Measurements from ENCODE around the gene VTI1A.

VTI1A gene

GRCh38 chr10:112732277-112732921 is 285.4 kb downstream of the VTI1A start:
- H3K4me1 ChIP-seq (ENCODE audit: control insufficient read depth, insufficient read depth, low read length, poor library complexity, severe bottlenecking), result peaks cover 3% of the 10 kb centered on the region
- no peak overlapping the region for H3K4me3 ChIP-seq (ENCODE audit: extremely low read depth, insufficient read depth, low read length, poor library complexity, severe bottlenecking)
- H3K27ac ChIP-seq (ENCODE audit: low read depth, low read length, severe bottlenecking), result no peak overlapping the region
- WGBS, 2 experiments (ENCODE audit: insufficient coverage in 2 of 2), result 30 to 47% methylated on average over 2 to 3 of the region's 3 CpGs
- H3K36me3 ChIP-seq (ENCODE audit: control insufficient read depth, insufficient read depth, low read length), result no peaks in the 10 kb centered on the region
- no peaks in the 10 kb centered on the region for H3K9me3 ChIP-seq (ENCODE audit: control insufficient read depth, low read length)

DNA sequence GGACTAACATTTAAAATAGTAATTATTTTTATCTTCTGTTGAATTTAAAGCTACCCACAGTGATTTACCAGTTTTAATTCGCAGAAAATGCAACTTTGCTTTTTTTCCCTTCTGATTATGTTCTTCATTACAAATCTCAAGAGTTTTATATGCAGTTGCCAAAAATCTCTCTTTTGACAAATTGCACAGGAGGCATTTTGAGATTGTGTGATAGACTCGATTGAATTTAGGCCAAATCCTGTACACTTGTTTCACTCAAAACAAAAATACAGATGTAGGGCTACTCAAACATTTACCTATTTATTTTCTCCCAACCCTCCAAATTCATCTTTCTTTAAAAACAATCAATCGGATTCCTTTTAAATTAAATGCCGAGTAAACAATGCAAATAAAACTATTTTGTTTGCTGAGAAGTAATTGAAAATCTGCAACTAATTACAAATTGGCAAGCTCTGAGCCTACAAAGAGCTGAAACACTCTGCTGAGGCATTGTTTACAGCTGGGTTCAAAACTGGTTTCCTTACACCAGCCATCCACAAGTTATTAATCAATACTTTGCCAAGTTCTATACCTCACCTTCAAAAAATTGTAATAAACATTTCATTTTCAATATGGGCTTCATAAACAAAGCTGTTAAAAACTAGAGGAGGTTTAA is 288.2 kb downstream of the VTI1A start:
- 92% methylated on average over 2 of the region's 4 CpGs; no CpG with 5 or more reads in 1 of the 2 experiments for WGBS, 2 experiments (ENCODE audit: insufficient coverage in 2 of 2)

GRCh38 chr10:112738606-112739591 is 291.9 kb downstream of the VTI1A start:
- Histone ChIP-seq H3K4me3 (ENCODE audit: extremely low read depth, insufficient read depth, low read length, poor library complexity, severe bottlenecking) (no peak overlapping the region), H3K36me3 (ENCODE audit: control insufficient read depth, insufficient read depth, low read length) (no peaks in the 10 kb centered on the region), H3K9me3 (ENCODE audit: control insufficient read depth, low read length) (no peaks in the 10 kb centered on the region), H3K27ac (ENCODE audit: low read depth, low read length, severe bottlenecking) (no peak overlapping the region), H3K4me1 (ENCODE audit: control insufficient read depth, insufficient read depth, low read length, poor library complexity, severe bottlenecking) (no peaks in the 10 kb centered on the region)
- WGBS, 2 experiments (ENCODE audit: insufficient coverage in 2 of 2), result 88 to 94% methylated on average over 9 of the region's 11 CpGs

More for the DNA sequence above, 288.2 kb downstream of the VTI1A start:
- H3K4me1 ChIP-seq (ENCODE audit: control insufficient read depth, insufficient read depth, low read length, poor library complexity, severe bottlenecking), result peaks cover 3% of the 10 kb centered on the region
- H3K9me3 ChIP-seq (ENCODE audit: control insufficient read depth, low read length), result no peaks in the 10 kb centered on the region
- no peaks in the 10 kb centered on the region for H3K36me3 ChIP-seq (ENCODE audit: control insufficient read depth, insufficient read depth, low read length)
- H3K4me3 ChIP-seq (ENCODE audit: extremely low read depth, insufficient read depth, low read length, poor library complexity, severe bottlenecking), result no peak overlapping the region
- H3K27ac ChIP-seq (ENCODE audit: low read depth, low read length, severe bottlenecking), result no peak overlapping the region

DNA sequence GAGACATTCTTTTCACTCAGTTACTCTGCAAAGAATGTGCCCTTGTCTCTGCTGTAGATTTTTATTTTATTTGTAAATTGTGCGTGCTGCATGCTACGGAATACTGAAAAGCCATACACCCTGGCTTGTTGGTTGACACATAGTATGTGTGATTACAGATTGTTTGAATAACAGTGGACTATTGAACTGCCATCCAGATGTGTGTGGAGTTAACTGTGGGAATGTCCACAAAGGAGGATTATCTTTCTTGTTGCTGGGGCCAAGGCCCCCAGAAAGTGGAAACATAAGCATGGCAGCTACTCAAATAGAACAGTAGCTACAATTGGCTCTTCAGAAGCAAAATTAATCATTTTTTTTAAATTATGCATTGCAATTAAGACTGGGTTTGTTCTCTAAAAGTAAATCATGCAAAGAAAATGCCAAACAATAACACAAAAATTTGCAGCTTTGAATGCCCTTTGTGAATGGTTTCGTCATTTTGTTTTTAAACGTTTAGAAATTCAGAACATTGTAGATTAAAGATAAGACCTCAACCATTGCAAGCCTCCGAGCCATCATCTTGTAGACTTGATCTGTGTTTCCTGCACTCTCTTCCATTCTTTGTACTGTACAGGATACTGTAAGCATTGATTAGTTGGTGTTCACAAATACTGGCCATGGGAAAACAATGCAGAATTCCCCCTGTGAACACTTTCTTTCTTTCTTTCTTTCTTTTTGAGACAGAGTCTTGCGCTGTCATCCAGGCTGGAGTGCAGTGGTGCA is 292.8 kb downstream of the VTI1A start:
- Histone ChIP-seq H3K4me3 (ENCODE audit: extremely low read depth, insufficient read depth, low read length, poor library complexity, severe bottlenecking) (no peak overlapping the region), H3K9me3 (ENCODE audit: control insufficient read depth, low read length) (no peaks in the 10 kb centered on the region), H3K4me1 (ENCODE audit: control insufficient read depth, insufficient read depth, low read length, poor library complexity, severe bottlenecking) (no peaks in the 10 kb centered on the region), H3K27ac (ENCODE audit: low read depth, low read length, severe bottlenecking) (no peak overlapping the region), H3K36me3 (ENCODE audit: control insufficient read depth, insufficient read depth, low read length) (no peaks in the 10 kb centered on the region)
- 93 to 96% methylated on average over 3 to 4 of the region's 6 CpGs for WGBS, 2 experiments (ENCODE audit: insufficient coverage in 2 of 2)

DNA sequence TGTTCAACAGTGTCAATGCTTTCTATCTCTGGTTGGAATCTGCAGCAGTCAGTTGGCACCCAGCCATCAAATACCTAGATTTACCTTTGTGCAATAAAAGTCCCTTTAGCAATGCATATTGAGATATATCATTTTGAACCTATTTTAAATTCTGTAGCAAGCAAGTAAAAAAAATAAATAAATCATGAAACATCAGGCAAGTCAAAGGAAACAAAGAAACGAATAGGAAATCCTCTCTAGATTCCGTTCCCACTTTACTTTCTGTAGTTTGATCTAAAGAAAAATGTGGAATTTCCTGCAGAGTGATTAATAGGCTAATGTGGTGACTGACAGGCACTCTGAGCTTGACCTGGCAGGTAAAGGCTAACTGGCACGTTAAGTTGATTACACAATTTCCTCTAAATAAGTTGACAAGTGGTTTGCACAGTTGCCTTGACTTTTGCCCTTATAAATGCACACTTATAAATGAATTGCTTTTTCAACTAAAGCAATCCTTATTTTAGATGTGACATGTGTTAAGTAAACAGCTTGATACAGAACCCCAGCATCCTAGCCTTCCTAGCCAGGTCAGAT is 294.9 kb downstream of the VTI1A start:
- H3K27ac ChIP-seq (ENCODE audit: low read depth, low read length, severe bottlenecking), result no peak overlapping the region
- WGBS, 2 experiments (ENCODE audit: insufficient coverage in 2 of 2), result 43% methylated on average over 1 of the region's 3 CpGs; no CpG with 5 or more reads in 1 of the 2 experiments
- no peak overlapping the region for H3K4me3 ChIP-seq (ENCODE audit: extremely low read depth, insufficient read depth, low read length, poor library complexity, severe bottlenecking)
- H3K9me3 ChIP-seq (ENCODE audit: control insufficient read depth, low read length), result no peaks in the 10 kb centered on the region
- no peaks in the 10 kb centered on the region for H3K4me1 ChIP-seq (ENCODE audit: control insufficient read depth, insufficient read depth, low read length, poor library complexity, severe bottlenecking)
- no peaks in the 10 kb centered on the region for H3K36me3 ChIP-seq (ENCODE audit: control insufficient read depth, insufficient read depth, low read length)

GRCh38 chr10:112744181-112745096 is 297.4 kb downstream of the VTI1A start:
- 86 to 95% methylated on average over 8 of the region's 12 CpGs for WGBS, 2 experiments (ENCODE audit: insufficient coverage in 2 of 2)
- Histone ChIP-seq H3K36me3 (ENCODE audit: control insufficient read depth, insufficient read depth, low read length) (no peaks in the 10 kb centered on the region), H3K27ac (ENCODE audit: low read depth, low read length, severe bottlenecking) (no peak overlapping the region), H3K4me3 (ENCODE audit: extremely low read depth, insufficient read depth, low read length, poor library complexity, severe bottlenecking) (no peak overlapping the region), H3K4me1 (ENCODE audit: control insufficient read depth, insufficient read depth, low read length, poor library complexity, severe bottlenecking) (no peaks in the 10 kb centered on the region), H3K9me3 (ENCODE audit: control insufficient read depth, low read length) (no peaks in the 10 kb centered on the region)

DNA sequence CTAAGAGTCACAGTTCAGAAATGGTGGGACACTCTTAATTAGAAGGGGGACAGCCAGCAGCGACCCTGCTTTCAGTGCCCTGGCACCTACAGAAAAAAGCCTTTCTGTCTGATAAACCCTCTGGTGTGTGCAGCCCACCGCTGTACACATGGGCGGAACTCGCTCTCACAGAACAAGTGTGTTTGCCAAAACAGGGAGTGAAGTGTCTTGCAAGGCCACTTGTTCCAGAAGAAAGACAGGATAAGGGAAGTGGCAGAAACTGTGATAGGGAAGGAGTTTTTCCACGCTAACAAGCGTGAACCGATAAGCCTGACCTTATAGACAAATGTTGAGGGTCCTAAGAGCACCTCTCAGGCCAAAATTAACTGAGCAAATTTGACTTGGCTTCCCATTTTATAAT is 299.3 kb downstream of the VTI1A start:
- H3K4me3 ChIP-seq (ENCODE audit: extremely low read depth, insufficient read depth, low read length, poor library complexity, severe bottlenecking), result no peak overlapping the region
- no peaks in the 10 kb centered on the region for H3K36me3 ChIP-seq (ENCODE audit: control insufficient read depth, insufficient read depth, low read length)
- H3K27ac ChIP-seq (ENCODE audit: low read depth, low read length, severe bottlenecking), result no peak overlapping the region
- 93 to 97% methylated on average over 7 of the region's 7 CpGs for WGBS, 2 experiments (ENCODE audit: insufficient coverage in 2 of 2)
- no peaks in the 10 kb centered on the region for H3K9me3 ChIP-seq (ENCODE audit: control insufficient read depth, low read length)
- H3K4me1 ChIP-seq (ENCODE audit: control insufficient read depth, insufficient read depth, low read length, poor library complexity, severe bottlenecking), result no peaks in the 10 kb centered on the region

DNA sequence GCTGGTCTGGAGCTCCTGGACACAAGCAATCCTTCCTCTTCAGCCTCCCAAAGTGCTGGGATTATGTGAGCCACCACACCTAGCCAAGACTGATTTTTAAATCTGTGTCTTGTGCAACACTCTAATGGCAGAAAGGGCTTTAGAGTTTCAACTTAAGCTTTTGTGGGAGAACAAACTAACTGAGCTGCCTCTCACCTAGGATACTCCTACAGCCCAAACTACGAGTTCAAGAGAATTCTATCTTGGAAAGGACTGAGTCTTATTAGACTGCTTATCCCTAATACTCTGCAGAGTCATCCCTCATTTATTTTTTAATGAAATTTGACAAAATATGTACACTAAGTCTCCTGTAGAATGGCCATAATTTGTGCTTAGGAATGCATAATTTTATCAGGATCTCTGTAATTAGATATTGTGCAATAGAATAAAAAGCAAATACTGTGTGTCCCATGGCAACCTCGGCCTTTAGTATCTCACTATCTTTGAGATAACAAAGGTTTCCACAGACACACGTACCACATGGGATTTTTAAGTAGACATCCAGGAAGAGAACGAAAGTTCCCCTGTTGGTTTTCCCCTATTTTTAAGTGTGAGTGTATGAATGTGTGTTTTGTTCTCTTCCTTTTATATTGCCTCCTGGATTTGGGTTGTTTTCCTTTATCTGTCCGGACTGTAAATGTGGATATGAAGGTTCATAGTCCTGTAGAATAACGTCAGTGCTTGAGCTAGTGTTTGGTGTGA is 303.6 kb downstream of the VTI1A start:
- no peaks in the 10 kb centered on the region for H3K36me3 ChIP-seq (ENCODE audit: control insufficient read depth, insufficient read depth, low read length)
- WGBS, 2 experiments (ENCODE audit: insufficient coverage in 2 of 2), result 87 to 89% methylated on average over 2 to 6 of the region's 6 CpGs
- H3K9me3 ChIP-seq (ENCODE audit: control insufficient read depth, low read length), result no peaks in the 10 kb centered on the region
- no peak overlapping the region for H3K27ac ChIP-seq (ENCODE audit: low read depth, low read length, severe bottlenecking)
- H3K4me3 ChIP-seq (ENCODE audit: extremely low read depth, insufficient read depth, low read length, poor library complexity, severe bottlenecking), result no peak overlapping the region
- H3K4me1 ChIP-seq (ENCODE audit: control insufficient read depth, insufficient read depth, low read length, poor library complexity, severe bottlenecking), result peaks cover 3% of the 10 kb centered on the region

DNA sequence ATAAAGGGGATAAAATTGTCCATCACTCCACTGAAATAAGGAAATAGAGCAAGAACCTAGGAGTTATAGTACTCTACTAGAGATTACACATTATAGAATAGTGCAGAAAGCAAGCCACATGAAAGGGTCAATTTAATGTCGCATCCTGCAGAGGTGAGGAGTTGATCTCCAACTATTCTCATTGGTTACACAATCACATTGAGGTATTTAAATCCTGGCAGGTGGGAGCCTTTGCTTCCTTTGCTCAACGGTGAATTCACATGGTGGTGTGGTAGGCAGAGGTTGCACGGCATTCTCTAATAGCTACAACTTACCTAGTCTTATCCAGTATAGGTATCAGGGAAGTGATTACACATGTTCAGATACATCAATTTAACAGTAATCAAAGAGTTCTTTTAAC is 304.6 kb downstream of the VTI1A start:
- H3K27ac ChIP-seq (ENCODE audit: low read depth, low read length, severe bottlenecking), result no peak overlapping the region
- no peaks in the 10 kb centered on the region for H3K9me3 ChIP-seq (ENCODE audit: control insufficient read depth, low read length)
- no peaks in the 10 kb centered on the region for H3K36me3 ChIP-seq (ENCODE audit: control insufficient read depth, insufficient read depth, low read length)
- no CpG with 5 or more reads among the region's 3 CpGs for WGBS, 2 experiments (ENCODE audit: insufficient coverage in 2 of 2)
- no peak overlapping the region for H3K4me3 ChIP-seq (ENCODE audit: extremely low read depth, insufficient read depth, low read length, poor library complexity, severe bottlenecking)
- peaks cover 7% of the 10 kb centered on the region for H3K4me1 ChIP-seq (ENCODE audit: control insufficient read depth, insufficient read depth, low read length, poor library complexity, severe bottlenecking)

Measured in mesodermal cell (in vitro differentiated cells).